HG03432 (cell line): ENCODE measurements around the gene LCE1D.

Source experiments
- ATAC-seq: cut with Tn5 transposase; IDR thresholded peaks from one replicate; pipeline ENCODE4 v1.9.1; 2021; ENCODE audit warnings: mild to moderate bottlenecking, moderate library complexity; ENCODE audit not compliant: unreplicated experiment

The LCE1D gene

GRCh38 chr1:152811050-152811449 lies 14.5 kb downstream of the LCE1D start:
- no peak for ATAC-seq

GRCh38 chr1:152811671-152812070 lies 15.2 kb downstream of the LCE1D start, which contains the start of gene LCE1B:
Gene LCE1B, plus strand, starts transcription at chr1:152811971. Its CDS starts 476 bp downstream, at chr1:152812447.
- no peak for ATAC-seq

- ATAC-seq: no peak
Observed at GRCh38 chr1:152817309-152817708, 20.8 kb downstream of the LCE1D start.

DNA sequence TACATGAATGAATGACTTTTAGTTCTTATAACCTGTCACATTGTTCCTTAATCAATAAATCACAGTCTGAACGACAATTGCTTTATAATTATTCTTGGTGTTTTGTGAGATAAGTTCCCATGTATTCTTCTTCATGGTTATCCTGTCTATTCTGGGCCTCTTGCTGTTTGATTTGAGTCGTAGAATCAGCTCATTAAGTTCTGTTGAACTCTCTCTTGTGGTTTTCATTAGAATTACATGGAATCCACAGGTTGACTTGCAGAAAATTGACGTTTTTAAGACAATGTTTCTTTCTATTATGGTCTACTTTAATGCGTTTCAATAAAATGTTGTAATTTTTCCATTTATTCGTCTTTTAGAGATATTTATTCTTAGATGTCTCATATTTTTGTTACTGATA lies 26.8 kb downstream of the LCE1D start:
- ATAC-seq: no peak

- ATAC-seq: no peak
Observed at GRCh38 chr1:152824964-152825363, 28.4 kb downstream of the LCE1D start.

DNA sequence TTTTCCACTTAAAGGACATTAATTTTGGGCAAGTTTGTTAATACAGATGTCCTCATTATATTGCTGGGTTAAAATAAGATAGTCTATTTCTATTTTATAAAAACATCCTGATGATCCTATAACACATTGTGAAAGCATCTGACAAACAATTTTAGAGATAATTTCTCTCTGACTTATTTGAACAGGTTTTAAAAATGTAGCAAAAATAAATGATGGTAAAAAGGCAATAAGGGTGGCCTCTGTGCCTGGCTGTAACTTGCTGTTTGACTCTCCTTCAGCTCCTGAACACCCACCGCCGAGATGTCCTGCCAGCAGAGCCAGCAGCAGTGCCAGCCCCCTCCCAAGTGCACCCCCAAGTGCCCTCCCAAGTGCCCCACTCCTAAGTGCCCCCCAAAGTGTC lies 30.7 kb downstream of the LCE1D start, which contains the start of gene LCE1A:
LCE1A (plus strand) TSS at position 301 of the 400 bp plus-strand sequence; CDS start at position 301, 0 bp downstream.
- no peak for ATAC-seq

DNA sequence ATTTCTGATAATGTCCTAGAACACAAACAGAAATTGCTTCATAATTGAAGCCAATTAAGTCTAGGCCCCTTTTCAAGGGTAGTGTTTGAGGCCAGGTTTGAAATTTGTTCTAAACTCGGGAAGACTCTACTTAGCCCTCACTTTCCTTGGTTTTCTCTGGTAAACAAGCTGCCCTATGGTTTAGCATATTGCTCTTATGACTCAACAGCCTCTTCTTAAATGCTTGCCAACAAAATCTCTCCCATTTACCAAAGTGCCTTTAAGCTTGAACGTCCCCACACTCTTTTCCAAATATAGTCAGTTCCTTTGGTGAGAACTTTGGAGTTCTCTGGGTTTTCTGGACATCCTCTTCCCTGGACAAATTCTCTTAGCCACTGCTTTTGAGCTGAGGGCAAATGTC lies 40.3 kb downstream of the LCE1D start:
- ATAC-seq: no peak

DNA sequence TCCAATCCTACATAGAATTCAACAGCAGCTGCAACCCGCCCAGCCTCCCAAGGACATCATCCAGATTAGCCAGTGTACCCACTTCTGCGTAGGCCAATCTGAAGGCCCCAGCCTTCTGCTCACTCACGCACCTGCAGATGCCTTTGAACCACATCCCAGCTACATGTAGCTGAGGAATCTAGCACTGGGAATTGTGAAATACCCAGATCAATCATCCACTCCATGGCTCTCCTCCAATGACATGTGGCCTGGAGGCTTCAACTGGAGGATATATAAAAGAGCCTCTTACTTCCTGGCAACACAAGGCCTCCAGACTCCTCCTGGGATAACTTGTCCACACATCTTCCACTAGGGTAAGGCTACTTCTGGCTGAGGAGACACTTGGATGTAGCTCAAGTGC lies 46.0 kb downstream of the LCE1D start, which contains the start of gene LCE6A:
LCE6A (plus strand) TSS at position 301 of the 400 bp plus-strand sequence. CDS start 665 bp downstream, outside the sequence.
- no peak for ATAC-seq
